Choroid plexus epithelial cell (primary cell): ENCODE data around the gene MTHFD1L.
"Not testable (repeated sequence)": the region's sequence is repeated elsewhere in the genome, so short reads cannot be mapped to it uniquely, and the experiment has no call there.

Source experiments
- DNase-seq: peaks from one replicate; pipeline ENCODE4 v3.0.0-alpha.2; 2010; ENCODE audit warnings: low read depth
- H3K4me3 ChIP-seq: 2 replicates; pipeline ENCODE4 v1.5.1; 2011; ENCODE audit warnings: low read depth, mild to moderate bottlenecking, control low read depth, low read length, moderate library complexity
- CTCF ChIP-seq: conservative IDR thresholded peaks from 2 replicates; pipeline ENCODE4 v1.5.1; 2011; ENCODE audit warnings: low read depth, mild to moderate bottlenecking, control low read depth, inconsistent platforms, low read length, moderate library complexity

MTHFD1L gene

GRCh38 chr6:150857062-150857944 lies 8.2 kb upstream of the MTHFD1L start:
- DNase-seq = peak; percentile 99
- no peak overlapping the region for H3K4me3 ChIP-seq
- no peak for TF ChIP-seq CTCF

- no peak for TF ChIP-seq CTCF
- DNase-seq = no peak
- no peak overlapping the region for H3K4me3 ChIP-seq
Observed at GRCh38 chr6:150857945-150858308, 7.6 kb upstream of the MTHFD1L start.

GRCh38 chr6:150861448-150862168 lies 3.9 kb upstream of the MTHFD1L start:
- not testable (repeated sequence) for H3K4me3 ChIP-seq
- peak; percentile 62 for DNase-seq

- no peak overlapping the region for H3K4me3 ChIP-seq
- TF ChIP-seq CTCF = no peak
- no peak for DNase-seq
Observed at GRCh38 chr6:150863213-150863928, 2.1 kb upstream of the MTHFD1L start.

GRCh38 chr6:150865043-150865405 lies 478 bp upstream of the MTHFD1L start:
- peak overlapping the region; percentile 80 for H3K4me3 ChIP-seq
- peak; percentile 17 for DNase-seq
- TF ChIP-seq CTCF = no peak

- peak; percentile 94 for DNase-seq
- TF ChIP-seq CTCF = peak; percentile 1
- peak overlapping the region; percentile 80 for H3K4me3 ChIP-seq
Observed at GRCh38 chr6:150866147-150866990, 867 bp downstream of the MTHFD1L start.

- no peak for TF ChIP-seq CTCF
- H3K4me3 ChIP-seq = peak overlapping the region; percentile 80
Observed at GRCh38 chr6:150866991-150867501, 1.5 kb downstream of the MTHFD1L start.

More at GRCh38 chr6:150866991-150867501, 1.5 kb downstream of the MTHFD1L start:
- DNase-seq = no peak
